A549 (cell line): ENCODE results near the gene BBLN.

ENCODE experiments used
- CTCF ChIP-seq: fragments of >200 bp; sonication (Bioruptor Twin); formaldehyde crosslinking; IDR thresholded peaks from 3 replicates; pipeline ENCODE4 v1.5.1; 2016
- E2F6 ChIP-seq: IDR thresholded peaks from 2 replicates; pipeline ENCODE4 v1.6.1; 2012; ENCODE audit warnings: low read depth, borderline replicate concordance
- MAFK ChIP-seq: fragments of 450-650 bp; IDR thresholded peaks from 2 replicates; pipeline ENCODE4 v1.6.1; 2014; ENCODE audit not compliant: partially characterized antibody
- MAZ ChIP-seq: fragments of 150-350 bp; IDR thresholded peaks from 2 replicates; pipeline ENCODE4 v1.6.1; 2014; ENCODE audit warnings: antibody characterized with exemption, low read depth, low read length, borderline replicate concordance
- POLR2A ChIP-seq: IDR thresholded peaks from 2 replicates; pipeline ENCODE4 v1.6.1; 2012; ENCODE audit warnings: mild to moderate bottlenecking, low read length
- RCOR1 ChIP-seq: fragments of 150-350 bp; IDR thresholded peaks from 2 replicates; pipeline ENCODE4 v1.6.1; 2014; ENCODE audit warnings: antibody characterized with exemption, low read length, low read depth

- TF ChIP-seq RCOR1 (no peak), CTCF (no peak), MAZ (no peak), MAFK (no peak), POLR2A (no peak), E2F6 (no peak)
Measured at GRCh38 chr9:128204858-128205257, 44.8 kb downstream of the BBLN start.
